HG02981 (cell line): ENCODE data around the gene SPEN.

ENCODE experiments used
- ATAC-seq: cut with Tn5 transposase; IDR thresholded peaks from one replicate; pipeline ENCODE4 v1.9.1; 2021; ENCODE audit warnings: mild to moderate bottlenecking, moderate library complexity; ENCODE audit not compliant: unreplicated experiment

Gene SPEN

GRCh38 chr1:15935056-15935950, 87.8 kb downstream of the SPEN start:
- ATAC-seq = no peak

GRCh38 chr1:15936025-15936424, 88.5 kb downstream of the SPEN start:
- ATAC-seq = no peak

- no peak for ATAC-seq
Measured at GRCh38 chr1:15937146-15937545, 89.6 kb downstream of the SPEN start.

GRCh38 chr1:15937706-15938168, 90.2 kb downstream of the SPEN start:
- ATAC-seq = no peak

DNA sequence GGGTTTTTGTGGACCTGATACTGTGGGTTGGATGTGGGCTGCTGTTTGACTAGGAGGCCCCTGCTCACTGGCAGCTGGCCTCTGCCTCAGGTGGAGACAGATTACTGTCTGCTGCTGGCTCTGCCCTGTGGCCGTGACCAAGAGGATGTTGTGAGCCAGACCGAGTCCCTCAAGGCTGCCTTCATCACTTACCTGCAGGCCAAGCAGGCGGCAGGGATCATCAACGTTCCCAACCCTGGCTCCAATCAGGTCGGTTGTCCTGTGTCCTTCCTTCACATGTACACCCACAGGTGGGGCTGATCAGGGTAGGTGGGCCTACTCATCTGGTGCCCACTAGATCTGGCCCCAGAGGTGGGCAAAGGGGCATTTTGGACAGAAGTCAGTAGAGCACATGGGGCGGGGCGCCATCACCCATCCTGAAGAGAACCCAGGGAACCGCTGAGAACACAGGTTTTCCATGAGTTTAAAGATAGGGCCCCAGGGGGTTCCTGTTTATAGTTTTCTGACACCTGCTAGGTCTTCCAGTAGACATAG, 91.2 kb downstream of the SPEN start:
- ATAC-seq = no peak

GRCh38 chr1:15939181-15940109, 91.9 kb downstream of the SPEN start:
- ATAC-seq = no peak

DNA sequence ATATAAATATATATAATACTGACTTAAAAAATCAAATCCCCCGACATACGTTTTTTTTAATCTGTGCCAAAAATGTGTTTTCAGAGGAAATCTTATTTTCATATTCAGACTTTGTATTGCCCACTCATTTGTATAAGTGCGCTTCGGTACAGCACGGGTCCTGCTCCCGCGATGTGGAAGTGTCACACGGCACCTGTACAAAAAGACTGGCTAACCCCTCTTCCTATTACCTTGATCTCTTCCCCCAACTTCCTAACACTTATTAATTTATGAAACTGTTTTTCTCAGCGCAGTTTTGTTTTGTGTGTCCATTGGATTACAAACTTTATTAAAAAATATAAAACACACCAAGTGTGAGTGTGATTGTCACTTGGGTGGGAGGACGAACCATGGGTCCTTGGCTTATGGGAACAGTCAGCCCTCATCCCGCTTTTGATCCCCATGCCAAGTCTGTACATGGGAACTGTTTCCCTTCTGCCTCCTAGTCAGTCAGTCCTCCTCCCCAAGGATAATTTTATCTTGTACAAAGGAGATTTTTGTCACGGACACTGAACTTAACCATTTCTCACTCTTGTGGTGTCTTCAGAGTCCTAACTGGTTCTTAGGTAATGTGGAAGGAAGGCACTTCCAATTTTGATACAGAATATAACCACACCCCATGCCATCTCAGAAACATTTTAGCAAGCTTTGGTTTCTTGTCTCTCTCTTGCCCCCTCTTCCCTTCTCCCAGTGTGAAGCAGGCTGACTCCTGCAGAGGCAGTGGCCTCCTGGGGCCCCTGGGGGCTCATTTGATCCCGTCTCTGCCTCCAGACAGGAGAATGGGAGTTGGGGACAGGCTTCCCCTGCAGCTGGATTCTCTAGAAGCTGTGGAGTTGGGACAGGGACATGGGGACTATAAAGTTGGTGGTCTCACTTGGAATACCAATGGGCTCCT, 92.9 kb downstream of the SPEN start:
- ATAC-seq = no peak

DNA sequence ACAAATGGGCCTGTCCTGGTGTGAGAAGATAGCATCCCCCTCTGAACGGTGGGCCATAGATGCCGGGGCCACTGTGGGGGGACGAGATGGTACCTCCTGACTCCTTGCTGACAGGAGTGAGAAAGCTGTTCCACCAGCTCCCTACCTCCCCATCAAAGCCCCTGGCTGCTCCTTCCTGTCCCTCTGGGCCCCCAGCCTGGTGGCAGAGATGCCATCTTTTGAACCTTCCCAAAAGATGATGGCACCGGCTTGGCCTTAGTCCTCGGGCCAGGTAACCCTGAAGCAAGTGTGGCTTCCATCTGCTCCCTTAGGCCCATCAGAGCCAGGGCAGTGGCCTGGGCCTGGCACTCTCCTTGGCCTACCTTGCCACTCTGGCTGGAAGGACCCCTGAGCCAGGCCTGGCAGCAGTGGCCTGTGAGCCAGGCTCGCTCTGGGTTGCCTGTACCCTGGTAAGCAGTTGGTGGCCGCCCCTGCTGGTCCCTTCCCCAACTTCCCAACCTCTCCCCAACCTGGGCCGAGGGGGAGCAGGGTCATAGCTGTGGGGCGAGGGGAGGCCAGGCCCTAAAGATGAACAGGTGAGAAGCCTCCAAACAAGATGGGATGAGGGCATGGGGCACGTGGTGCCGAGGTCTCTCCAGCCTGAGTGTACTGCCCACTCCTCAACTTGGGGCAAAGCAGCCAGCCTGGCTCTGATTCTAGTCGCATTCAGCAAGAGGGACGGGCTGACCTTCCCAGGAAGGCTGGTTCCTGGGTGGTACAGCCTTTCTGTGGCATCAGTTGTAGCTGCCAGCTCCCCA, 93.7 kb downstream of the SPEN start:
- ATAC-seq = no peak

DNA sequence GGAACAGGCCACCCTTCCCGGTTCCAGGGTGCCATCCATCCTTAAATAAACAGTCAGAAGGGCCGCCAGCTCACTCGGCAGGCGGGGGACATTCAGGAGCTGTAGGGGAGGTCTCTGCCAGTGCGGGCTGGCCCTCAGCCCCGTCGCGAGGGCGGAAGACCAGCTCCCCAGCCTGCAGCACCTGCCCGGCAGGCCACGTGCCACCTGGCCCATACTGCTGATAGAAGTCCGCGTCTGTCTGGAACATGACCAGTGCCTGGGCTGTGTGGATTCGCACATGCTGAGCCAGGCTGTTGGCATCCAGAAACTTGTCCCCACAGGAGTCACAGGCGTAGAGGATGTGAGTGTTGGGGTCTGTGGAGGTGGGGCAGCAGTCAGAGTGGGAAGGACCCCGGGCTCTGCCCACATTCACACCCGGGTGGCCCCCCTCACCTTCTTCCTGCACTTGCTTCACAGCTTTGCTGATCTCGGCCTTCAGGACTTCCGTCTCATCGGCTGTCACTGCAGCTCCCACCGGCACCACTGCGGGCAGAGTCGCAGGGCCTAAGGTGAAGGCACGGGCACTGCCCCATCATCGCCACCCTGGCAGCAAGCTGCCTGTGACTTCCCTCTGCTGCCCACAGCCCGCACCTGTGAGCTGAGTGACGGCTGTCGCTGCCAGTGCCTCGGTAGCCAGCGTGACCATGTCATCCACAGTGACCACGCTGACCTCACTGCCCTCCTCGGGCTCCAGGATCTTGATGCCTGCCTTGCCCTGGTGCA, 94.6 kb downstream of the SPEN start:
- ATAC-seq = no peak

GRCh38 chr1:15942661-15943327, 95.3 kb downstream of the SPEN start:
- no peak for ATAC-seq

DNA sequence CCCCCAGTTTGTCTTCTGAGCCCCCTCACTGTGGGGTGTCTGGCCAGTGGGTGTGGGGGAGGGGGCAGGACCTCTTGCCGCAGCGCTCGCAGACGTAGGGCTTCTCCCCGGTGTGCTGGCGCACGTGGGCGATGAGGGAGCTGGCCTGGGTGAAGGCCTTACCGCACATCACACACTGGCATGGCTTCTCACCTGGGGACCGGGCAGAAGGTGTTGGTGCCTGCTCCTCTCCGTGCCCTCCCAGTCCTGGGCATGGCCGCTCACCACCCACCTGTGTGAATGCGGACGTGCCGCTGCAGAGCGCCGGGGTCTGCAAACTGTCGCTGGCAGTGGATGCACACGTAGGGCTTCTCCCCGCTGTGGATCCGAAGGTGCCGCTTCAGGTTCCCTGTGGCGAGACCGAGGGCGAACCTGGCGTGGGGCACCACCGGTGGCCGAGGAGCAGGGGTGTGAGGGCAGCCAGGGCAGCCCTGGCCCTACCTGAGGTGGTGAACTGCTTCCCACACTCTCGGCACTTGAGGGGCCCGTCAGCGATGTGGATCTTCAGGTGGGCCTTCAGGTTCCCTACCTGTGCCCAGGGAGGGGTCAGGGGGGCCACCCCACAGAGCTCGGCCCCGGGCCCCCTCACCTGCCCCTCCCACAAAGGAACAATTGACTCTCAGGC, 96.0 kb downstream of the SPEN start:
- no peak for ATAC-seq

DNA sequence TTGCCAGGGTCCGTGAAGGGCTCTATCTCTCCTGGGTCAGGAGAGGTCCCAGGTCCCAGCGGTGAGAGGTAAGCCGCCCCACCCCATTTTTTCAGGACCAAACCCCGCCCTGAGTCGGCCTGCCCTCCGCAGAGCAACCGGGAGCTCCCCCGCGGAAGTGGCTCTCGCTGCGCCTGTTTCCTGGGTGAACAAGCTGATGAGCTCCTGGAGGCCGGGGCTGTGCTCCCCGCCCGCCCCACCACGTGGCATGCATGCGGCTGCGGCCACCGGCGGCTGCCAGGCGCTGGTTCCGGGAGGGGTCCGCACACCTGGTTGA, 96.4 kb downstream of the SPEN start:
- ATAC-seq = no peak

DNA sequence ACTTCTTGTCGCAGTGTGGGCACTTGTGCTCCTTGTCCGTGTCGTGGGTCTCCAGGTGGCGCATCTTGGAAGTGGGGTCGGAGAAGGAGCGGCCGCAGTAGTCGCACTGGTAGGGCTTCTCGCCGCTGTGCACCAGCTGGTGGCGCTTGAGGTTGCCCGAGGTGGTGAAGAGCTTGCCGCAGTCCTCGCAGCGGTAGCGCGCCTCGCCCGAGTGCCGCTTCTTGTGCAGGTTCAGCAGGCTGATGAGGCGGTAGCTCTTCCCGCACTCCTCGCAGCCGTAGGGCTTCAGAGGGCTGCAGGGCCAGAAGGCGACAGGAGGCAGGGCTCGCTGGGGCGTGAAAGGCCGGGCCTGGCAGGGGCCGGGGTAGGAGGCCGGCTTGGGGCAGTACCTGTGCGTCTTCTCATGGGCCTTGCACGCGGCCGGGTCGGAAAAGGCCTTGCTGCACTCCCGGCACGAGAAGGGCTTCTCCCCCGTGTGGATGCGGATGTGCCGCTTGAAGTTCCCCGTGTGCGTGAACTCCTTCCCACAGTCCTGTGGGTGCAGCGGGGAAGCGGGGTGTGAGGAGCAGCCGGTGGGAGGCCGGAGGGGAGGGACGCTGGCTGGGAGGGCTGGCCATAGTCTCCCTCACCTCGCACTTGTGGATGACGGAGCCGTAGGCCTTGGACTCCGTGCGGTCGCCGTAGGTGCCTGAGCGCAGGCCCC, 97.0 kb downstream of the SPEN start:
- no peak for ATAC-seq

DNA sequence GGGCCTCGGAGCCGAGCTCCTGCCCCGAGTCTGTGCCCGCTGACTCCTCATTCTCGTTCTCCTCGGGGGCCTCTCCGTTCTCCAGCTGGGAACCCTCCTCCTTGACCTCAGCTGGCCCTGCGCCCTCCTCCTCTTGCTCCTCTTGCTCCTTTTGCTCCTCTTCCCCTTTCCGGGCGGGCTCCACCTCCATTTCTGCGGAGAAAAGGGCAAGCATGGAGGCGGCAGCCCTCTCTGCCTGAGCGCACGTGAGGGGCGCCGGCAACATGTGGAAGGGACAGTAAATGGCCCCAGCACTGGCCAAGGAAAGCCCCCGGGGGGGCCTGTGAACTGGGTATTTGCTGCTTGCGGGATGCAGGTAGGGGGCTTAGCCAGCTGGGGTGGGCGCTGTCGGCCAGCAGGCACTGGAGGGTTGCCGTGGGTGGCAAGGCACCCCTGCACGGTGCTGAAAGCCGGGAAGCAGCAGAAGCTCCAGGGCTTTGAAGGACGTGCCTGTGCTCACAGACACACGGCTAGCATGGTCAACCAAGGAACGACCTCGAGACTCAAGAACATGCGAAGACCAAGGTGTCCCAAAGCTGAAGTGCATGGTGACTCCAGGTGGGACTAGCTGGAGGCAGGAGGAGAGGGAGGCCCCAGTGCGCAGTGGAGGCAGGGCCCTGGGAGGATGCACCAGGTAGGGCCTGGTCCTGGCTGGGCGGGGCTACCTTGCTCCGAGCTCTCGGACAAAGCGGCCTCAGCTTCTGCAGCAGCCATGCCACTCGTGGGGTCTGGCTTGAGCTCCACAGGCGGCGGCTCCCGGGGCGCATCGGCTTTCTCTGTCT, 97.7 kb downstream of the SPEN start:
- no peak for ATAC-seq

GRCh38 chr1:15945832-15946448, 98.4 kb downstream of the SPEN start:
- ATAC-seq = no peak
